GM13976 (cell line): ENCODE data around the gene CCDC40.

ENCODE experiments used
- DNase-seq: peaks from one replicate; pipeline ENCODE4 v3.0.0; 2012; ENCODE audit warnings: low spot score
- CTCF ChIP-seq: IDR thresholded peaks from 2 replicates; pipeline ENCODE4 v1.5.1; 2012; ENCODE audit warnings: borderline replicate concordance, mild to moderate bottlenecking; ENCODE audit not compliant: insufficient read depth; ENCODE audit errors: extremely low read depth, missing control alignments, control extremely low read depth
- in situ Hi-C: fragments of 300-500 bp; cut with MboI; formaldehyde crosslinking; loops from one replicate; pipeline ENCODE4 v1.12.0; 2022; ENCODE audit warnings: low sequenced_read_pairs, mixed read lengths, inconsistent platforms; ENCODE audit not compliant: unreplicated experiment

The CCDC40 gene

GRCh38 chr17:80110447-80110812, 74.0 kb downstream of the CCDC40 start:
- in situ Hi-C loops = no loop called here
- no peak for DNase-seq
- no peak for TF ChIP-seq CTCF

DNA sequence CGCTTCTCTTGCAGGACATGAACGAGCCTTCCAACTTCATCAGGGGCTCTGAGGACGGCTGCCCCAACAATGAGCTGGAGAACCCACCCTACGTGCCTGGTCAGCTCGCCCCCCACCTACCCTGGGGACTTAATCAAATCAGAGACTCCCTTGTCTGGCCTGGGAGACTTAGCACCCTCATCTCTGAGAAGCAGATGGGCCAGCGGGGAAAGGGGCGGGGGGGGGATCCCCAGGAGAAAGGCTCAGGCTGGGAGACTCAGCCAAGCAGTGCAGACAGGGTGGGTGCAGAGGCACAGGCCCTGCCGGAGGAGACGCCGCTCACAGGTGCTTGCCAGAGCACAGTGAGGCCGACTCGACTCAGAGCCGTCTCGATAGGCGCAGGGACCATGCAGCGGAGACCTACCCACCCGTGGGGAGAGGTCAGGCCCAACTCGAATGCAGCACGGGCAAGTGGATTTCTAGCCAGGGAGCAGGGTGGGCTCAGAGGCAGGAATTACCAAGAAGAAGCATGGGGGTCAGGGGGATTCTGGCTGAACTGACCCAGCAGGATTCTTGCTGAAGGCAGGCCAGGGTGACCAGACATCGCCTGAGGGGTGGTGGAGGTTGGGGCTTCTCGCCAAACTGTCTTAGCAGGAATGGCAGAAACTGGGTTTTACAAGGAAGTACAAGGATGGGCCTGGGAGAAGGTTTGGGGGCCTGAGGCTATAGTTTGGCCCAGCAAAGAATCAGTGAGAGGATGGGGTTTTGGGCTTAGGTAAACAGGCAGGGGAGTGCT, 74.7 kb downstream of the CCDC40 start:
- no peak for DNase-seq
- in situ Hi-C loops = no loop called here
- TF ChIP-seq CTCF = no peak

DNA sequence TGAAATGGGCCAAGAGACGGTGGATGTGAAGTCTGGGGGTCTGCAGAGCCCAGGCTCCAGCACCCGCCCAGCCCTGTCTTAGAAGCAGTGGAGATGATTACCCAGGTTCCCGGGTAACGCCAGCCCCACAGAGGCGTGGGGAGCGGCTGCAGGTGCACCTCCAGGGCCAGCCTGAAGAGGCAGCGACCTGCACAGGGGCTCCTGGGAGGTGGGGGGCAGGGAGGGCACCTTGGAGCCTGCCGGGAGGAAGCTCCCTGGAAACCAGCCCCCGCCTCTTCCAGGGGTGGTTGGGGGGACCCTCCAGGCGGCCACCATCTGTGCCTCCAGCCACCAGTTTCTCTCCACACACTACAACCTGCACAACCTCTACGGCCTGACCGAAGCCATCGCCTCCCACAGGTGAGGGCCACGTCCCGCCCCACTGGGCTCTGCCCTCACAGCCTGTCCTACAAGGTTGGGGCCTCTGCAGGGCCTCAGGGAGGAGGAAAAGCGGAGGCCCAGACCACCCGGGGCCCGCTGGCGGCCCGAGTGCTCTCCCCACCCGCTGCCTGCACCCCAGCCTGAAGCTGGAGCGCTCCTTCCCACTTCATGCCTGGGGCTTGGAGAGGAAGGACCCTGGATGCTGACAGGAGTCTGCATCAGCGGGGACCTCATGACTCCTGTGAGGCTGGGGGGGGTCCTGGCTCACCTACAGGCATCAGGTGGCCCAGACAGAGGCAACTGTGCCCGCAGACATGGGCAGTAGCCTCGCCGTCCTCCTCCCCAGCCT, 75.4 kb downstream of the CCDC40 start:
- no peak for TF ChIP-seq CTCF
- DNase-seq = no peak
- in situ Hi-C loops = no loop called here

DNA sequence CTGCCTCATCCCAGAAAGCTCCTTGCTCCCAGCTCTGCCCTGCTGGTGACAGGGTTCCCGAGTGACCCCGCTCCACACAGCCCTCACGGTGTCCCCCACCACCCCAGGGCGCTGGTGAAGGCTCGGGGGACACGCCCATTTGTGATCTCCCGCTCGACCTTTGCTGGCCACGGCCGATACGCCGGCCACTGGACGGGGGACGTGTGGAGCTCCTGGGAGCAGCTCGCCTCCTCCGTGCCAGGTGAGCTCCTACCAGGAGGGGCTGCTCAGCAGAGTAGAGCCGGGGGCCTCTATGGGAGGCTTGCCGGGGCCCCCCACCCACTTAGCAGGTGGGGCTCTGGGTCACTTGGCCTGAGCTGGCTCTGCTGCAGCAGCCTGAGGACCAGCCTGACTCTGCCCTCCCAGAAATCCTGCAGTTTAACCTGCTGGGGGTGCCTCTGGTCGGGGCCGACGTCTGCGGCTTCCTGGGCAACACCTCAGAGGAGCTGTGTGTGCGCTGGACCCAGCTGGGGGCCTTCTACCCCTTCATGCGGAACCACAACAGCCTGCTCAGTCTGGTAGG, 76.1 kb downstream of the CCDC40 start:
- no peak for DNase-seq
- in situ Hi-C loops = no loop called here
- TF ChIP-seq CTCF = no peak

GRCh38 chr17:80113033-80113484, 76.6 kb downstream of the CCDC40 start:
- no peak for DNase-seq
- TF ChIP-seq CTCF = no peak
- in situ Hi-C loops = no loop called here

DNA sequence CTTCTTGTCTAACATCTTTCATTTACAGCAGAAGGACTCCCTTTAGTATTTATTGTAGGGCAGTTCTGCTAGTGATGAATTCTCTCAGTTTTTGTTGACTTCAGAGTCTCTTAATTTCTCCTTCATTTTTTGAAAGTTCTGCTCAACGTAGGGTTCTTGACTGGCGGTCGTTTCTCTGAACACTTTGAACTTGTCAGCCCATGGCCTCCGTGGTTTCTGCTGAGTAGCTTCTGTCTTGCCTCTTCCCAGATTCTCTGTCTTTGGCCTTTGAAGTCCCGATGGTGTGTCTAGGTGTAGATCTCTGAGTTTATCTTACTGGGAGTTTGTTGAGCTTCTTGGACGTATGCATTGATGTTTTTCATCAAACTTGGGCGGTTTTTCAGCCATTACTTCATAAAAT, 78.3 kb downstream of the CCDC40 start:
- TF ChIP-seq CTCF = no peak
- DNase-seq = no peak
- in situ Hi-C loops = no loop called here
